Gastrocnemius medialis (tissue), 4 donors: Measurements from ENCODE around the gene GRID2.

Experiments
- CTCF ChIP-seq, 5 experiments: fragments of 450-650 bp in 3 of 5; fragments of 200-600 bp in 2 of 5; sonication (generic) in 2 of 5; IDR thresholded peaks in 4 of 5; conservative IDR thresholded peaks in 1 of 5; 1 replicate in 4 of 5; 2 replicates in 1 of 5; pipeline ENCODE4 v1.5.1; 2016 to 2019; ENCODE audit warnings: antibody characterized with exemption in 5 of 5, mild to moderate bottlenecking in 3 of 5, moderate library complexity in 3 of 5
- POLR2A ChIP-seq, 2 donors: fragments of 450-650 bp; IDR thresholded peaks; one replicate each; pipeline ENCODE4 v1.6.1; 2017; ENCODE audit warnings: antibody characterized with exemption in 2 of 2, mild to moderate bottlenecking in 2 of 2, moderate library complexity in 2 of 2

DNA sequence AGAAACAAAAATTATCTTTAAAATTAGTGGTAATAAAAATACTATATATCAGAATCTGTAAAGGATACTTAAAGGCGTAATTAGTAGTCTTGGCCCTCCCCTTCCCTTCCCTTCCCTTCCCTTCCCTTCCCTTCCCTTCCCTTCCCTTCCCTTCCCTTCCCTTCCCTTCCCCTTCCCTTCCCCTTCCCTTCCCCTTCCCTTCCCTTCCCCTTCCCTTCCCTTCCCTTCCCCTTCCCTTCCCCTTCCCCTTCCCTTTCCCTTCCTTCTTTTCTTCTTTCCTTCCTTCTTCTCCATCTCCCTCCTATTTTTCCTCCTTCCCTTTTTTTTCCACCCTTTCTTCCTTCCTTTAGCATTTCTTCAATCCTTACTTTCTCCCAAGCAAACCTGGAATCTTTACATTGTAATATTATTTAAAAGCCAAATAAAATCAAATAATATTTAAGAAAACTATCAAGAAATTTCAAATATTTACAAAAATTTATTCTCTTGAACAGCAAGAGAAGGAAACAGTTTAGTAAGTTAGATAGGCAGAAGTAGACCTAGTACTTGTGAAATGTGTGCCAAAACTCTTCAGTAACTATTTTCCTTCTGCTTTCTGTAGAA, 1145.0 kb downstream of the GRID2 start:
- TF ChIP-seq CTCF (IDR thresholded peaks at IDR 0.05 in 4 of 5, conservative IDR thresholded peaks at IDR 0.05 in 1 of 5) (no peak), POLR2A (IDR thresholded peaks at IDR 0.05) (no peak)
